GM21528 (cell line): ENCODE results near the gene FKBP1C.

ENCODE experiments used
- ATAC-seq: cut with Tn5 transposase; IDR thresholded peaks from one replicate; pipeline ENCODE4 v1.9.1; 2021; ENCODE audit warnings: mild to moderate bottlenecking, moderate library complexity; ENCODE audit not compliant: unreplicated experiment, low FRiP score

FKBP1C gene

DNA sequence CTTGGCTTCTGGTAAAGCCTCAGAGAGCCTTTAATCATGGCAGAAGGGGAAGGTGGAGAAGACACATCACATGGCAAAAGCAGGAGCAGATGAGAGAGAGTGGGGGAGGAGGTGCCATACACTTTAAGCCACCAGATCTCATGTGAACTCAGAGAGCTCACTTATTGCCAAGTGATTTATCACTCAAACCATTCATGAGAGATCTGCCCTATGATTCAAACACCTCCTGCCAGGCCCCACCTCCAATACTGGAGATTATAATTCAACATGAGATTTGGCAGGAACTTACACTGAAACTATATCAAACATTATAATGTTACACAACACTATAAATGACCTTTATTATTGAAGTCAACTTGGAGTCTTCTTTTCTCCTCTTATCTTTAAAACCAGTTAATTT is 47.9 kb downstream of the FKBP1C start:
- no peak for ATAC-seq

DNA sequence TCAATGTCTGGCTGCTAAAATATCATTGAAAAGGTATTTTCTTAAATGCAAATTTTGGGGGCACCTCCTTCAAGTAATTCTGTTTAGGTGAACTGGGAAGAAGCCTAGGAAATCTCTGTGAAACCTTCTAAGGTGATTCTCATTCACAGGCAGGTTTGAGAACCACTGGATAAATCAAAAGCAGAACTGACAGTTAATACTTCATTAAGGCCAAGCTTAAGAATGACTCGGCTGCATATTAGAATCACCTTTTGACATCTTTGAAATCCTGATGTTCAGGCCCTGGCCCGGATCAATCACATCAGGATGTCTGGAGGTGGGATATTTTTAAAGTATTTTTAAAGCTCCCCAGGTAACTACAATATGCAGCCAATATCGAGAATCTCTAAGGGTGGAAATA is 50.6 kb downstream of the FKBP1C start:
- no peak for ATAC-seq
